Stimulated activated CD4-positive, alpha-beta T cell treated with anti-CD3 and anti-CD28 coated beads, Interleukin-15, amount 100 ng/mL, for 1 hour (primary cell): ENCODE results near the gene MTCL1.

Experiments used
- DNase-seq, 2 donors: peaks; one replicate each; pipeline ENCODE4 v3.0.0-alpha.2; 2020; ENCODE audit warnings: low read depth in 1 of 2, low spot score in 1 of 2

The MTCL1 gene

GRCh38 chr18:8686611-8687010 is 18.7 kb upstream of the MTCL1 start:
- DNase-seq: no peak

DNA sequence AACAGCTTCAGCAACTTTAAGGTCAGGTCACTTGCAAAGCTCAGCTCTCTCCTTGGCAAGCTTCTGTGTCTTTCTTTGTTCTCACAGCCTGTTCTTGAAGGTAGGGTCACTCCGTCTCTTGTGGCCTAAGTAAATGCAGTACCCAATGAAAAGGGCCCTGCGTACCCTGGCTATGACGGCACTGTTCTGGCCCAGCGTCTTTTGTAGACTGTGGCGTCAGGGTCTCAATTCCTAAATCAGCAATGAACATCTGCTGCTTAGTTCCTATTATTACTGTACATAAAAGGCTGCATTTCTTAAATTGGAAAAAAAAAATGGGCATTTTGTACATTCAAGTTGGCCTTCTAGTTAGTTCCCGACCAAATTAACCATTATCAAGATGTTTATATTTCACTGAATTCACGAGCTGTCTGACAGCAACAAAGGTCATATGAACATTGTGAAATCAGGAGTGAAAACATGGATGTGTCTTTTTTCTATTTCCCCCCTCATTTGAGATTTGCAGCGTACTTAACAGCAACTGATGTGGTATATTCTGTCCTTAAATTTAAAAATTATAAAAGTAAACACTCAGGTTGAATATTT is 17.0 kb upstream of the MTCL1 start:
- no peak for DNase-seq

DNA sequence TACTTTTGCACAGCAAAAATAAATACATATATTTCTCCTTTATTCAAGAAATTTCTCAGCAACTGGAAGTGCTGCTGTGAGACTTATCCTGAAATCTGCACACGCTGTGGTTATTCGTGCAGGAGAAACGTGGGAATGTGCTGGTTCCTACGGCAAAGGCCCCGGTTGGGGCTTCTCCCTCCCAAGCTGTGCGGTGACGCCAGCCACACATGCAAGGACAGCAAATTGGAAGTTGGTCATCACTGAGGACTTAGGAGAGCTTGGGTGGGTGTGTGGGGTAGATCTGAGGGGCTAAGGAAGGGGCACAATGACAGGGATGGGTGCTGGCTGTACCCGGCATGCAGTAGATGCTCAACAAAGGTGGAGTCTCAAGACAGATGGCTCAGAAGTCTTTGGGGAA is 16.5 kb upstream of the MTCL1 start:
- no peak for DNase-seq

- no peak for DNase-seq
These were observed 15.8 kb upstream of the MTCL1 start for GRCh38 chr18:8689517-8689916.

GRCh38 chr18:8694891-8695290 is 10.5 kb upstream of the MTCL1 start:
- DNase-seq: no peak

- DNase-seq: no peak
These were observed 9.3 kb upstream of the MTCL1 start for GRCh38 chr18:8695932-8696517.

DNA sequence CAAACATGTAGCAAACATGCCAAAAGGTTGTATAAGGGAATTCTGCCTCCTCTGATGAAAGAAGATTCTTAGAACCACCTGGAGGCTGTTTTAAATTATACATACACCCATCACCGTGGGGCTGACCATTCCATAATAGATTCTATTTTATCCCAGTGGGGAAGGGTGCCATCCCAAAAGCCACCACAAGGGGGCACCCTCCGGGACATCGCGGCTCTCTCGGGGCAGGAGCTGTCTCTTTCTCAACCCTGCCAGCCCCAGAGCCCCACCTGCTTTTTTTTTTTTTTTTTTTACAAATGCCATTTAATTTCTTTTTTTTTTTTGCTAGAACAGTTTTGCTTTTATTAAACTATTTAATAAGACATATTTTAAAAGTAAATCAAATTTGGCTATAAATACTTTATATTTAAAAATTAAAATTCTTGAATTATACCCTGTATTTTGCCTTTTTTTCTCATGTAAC is 8.6 kb upstream of the MTCL1 start:
- peak; percentile 59 to 74 for DNase-seq

- DNase-seq: no peak
These were observed 6.2 kb upstream of the MTCL1 start for GRCh38 chr18:8699126-8699525.

DNA sequence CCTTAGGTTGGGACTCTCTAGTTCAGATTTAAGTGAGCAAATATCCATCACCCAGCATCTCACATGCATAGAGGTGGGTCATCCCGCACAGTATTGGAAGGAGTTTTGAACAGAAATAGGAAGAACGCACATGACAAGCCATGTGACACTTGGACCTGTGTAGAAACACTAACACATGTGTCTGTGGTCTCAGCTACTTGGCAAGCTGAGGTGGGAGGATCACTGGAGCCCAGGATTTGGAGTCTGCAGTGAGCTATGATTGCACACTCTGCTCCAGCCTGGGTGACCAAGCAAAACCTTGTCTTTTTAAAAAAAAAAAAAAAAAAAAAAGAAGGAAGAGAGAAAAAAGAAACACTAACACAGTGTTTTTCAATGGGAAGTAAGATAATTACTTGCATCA is 5.4 kb upstream of the MTCL1 start:
- no peak for DNase-seq

DNA sequence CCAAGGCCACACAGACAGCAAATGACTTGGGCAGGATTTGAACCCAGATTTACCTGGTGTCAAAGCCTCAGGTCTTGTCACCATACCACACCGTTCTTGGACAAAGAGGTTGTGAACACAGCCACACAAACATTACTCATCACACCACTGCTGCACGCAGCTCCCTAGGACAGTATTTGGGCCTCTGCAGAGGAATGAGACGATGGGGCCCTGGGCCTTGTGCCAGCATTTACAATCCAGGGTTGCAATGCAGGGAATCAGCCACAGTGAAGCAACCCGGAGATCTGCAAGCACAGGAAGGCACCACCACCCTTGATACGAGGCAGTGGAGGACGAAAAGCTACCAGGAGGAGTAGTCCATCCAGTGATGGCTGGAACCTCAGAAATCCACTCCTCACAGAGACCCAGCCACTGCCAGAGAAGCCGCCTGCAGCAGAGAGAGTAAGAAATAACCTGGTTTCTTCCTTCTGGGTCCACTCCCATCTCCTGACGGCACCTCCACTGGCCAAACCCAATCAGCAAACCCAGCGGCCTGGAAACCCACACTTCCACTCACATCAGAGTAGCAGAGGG is 3.7 kb upstream of the MTCL1 start:
- no peak for DNase-seq

- no peak for DNase-seq
These were observed 2.7 kb upstream of the MTCL1 start for GRCh38 chr18:8702668-8703067.

DNA sequence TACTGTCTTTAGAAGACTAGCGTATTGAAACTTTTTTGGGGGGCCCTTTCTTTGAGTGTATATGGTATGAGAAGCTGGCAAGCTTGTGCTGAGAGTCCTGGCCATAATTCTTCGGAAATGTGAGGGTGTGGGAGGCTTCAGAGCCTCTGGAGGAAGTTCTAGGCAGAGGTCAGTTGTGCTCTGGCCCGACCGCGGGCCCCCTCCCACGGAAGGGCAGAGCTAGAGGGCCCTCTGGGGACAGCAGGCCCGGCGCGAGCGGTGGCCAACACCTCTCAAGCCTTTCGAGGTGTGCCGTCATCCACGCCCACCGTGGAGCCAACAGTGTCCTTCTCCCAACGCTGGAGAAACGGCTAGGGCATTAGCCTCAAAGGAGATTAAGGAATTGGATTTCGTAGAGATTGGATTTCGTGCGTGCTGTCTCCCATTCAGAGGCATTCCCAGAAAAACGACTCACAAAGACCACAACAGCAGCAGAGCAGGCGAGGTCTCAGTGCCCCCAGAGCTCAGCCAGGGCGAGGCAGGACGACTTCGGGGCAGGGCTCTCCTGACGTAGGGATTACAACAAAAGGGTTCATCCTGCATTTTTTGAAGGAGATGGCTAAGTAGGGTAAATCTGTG is 2.2 kb upstream of the MTCL1 start:
- no peak for DNase-seq

- no peak for DNase-seq
These were observed 1.5 kb upstream of the MTCL1 start for GRCh38 chr18:8703781-8704301.

DNA sequence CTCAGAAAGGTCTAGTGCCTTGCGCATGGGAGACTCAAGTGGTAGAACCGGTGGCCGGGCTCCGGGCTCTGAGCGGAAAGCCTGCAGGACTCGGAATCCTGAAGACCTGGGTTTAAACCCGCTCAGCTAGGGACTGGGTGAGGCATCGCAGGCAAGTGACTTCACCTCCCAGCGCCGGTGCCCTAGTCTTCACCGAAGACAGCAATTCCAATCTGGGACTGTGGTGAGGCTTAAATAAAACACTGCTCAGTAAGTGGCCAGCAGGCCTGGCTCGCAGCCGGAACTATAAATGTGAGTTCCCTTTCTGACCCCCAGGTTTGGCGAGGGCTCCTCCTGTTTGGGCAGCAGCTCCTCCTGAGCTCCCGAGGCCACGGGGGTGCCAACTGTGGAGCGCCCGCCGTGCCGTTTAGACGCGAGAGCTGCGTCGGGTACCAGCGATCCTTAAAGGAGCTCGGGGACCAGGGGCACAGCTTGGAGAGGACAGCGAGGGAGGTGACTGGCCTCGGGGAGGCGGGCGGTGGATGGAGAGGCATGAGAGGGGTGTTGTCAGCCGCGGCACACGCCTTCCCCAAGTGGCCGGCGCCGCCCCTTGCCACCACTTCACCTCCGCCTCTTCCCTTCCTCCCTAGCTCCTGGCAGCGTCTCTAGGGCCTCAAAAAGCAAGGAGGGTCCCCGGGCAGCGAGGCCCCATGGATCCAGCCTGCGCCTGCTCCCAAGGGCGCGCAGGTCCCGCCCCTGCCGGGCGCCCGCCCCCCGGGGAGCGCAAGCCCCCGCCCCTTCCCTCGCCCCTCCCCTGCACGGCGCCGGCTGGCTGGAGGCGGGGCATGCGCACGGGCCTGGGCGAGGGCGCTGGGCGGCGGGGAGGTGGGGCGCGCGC is 757 bp upstream of the MTCL1 start:
- DNase-seq: peak; percentile 69 to 84

- DNase-seq: no peak
These were observed 820 bp downstream of the MTCL1 start for GRCh38 chr18:8705961-8706790.

DNA sequence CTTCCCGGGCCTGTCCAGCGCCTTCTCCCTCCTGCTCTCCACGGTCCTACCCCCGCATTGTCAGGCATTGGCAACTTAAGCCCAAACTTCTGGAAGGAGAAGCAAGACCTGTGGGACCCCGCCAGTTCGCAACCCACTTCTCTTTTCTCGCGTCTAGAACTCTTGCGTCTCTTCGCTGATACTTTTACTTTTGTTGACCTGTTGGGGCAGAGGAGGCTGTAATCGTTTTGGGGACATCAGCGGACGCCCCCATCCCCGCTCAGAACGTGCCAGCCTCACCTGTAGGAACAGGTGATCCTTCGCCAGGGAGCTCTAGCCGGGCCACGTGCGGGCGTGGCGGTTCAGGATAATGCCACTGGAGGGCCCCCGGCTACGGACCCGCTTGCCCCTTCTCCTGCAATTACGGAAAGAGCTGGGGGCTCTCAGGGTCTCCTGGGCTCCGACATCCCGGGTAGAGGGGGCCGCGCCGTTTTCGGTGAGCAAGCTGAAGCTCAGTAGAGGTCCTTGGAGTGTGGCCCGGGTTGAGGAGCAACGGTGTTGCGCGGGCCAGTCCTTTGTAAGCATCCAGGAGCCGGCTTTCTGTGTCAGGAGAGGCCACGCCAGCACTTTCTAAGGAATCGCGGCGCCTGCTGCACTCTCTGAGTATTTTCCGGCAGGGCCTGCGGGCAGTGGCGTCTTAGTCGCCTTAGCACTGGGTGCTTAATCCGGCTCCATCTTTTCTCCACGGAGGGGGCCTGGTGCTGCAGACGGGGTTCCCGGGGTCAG is 1.6 kb downstream of the MTCL1 start:
- no peak for DNase-seq

- no peak for DNase-seq
These were observed 2.4 kb downstream of the MTCL1 start for GRCh38 chr18:8707556-8708300.

DNA sequence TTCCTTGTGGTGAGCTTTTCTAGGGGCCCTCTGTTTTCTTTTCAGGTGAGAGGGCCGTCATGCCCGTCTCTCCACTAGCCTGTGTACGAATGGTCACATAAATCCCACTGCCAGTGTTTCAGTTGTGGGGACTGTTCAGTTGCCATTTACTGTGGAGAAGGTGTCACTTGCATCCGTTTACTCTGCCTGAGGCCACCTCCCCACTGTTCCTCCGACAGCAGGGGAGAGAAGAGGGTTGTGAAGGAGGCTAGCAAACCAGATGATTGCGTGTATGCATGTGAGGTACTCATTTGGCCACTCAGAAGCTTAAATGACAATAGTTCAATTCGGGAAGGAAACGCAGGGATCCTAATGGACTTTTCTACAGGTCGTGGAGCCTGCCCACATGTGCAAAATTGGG is 3.3 kb downstream of the MTCL1 start:
- no peak for DNase-seq
